Kidney (tissue), 14 donors: ENCODE measurements around the gene SH3PXD2A. TPM values are rescaled to one million over a fixed set of nuclear protein-coding genes. Genes with fewer than 3 reads are reported as not detected.

Source experiments
- DNase-seq, 5 donors: peaks; one replicate each; pipeline ENCODE4 v3.0.0-alpha.2; 2013 to 2020
- FAIRE-seq: peaks from 2 replicates; lab custom pipeline; 2012; peaks lifted over from hg19 to GRCh38; lab: Jason Lieb, UNC
- H3K27ac ChIP-seq, 2 donors: one replicate each; pipeline ENCODE4 v1.7.0; 2013; ENCODE audit warnings: low read depth in 2 of 2, low read length in 2 of 2, inconsistent platforms in 1 of 2
- H3K27me3 ChIP-seq: one replicate; pipeline ENCODE4 v1.7.1; 2013; ENCODE audit warnings: low read length, inconsistent platforms; ENCODE audit not compliant: control insufficient read depth, insufficient read depth
- H3K36me3 ChIP-seq, 3 donors: one replicate each; pipeline versions ENCODE4 v1.7.0 to v1.7.1; 2013; ENCODE audit warnings: low read length in 3 of 3, control low read depth in 1 of 3, inconsistent platforms in 1 of 3; ENCODE audit not compliant: insufficient read depth in 3 of 3, control insufficient read depth in 2 of 3
- H3K4me1 ChIP-seq, 3 donors: one replicate each; pipeline versions ENCODE4 v1.7.0 to v1.7.1; 2013; ENCODE audit warnings: low read length in 3 of 3, inconsistent platforms in 1 of 3, low read depth in 1 of 3; ENCODE audit not compliant: control insufficient read depth in 2 of 3, insufficient read depth in 2 of 3
- H3K4me3 ChIP-seq, 3 donors: one replicate each; pipeline versions ENCODE4 v1.7.0 to v1.8.1; 2013; ENCODE audit warnings: low read length in 3 of 3, control low read depth in 1 of 3, inconsistent platforms in 1 of 3
- H3K9ac ChIP-seq, 3 donors: one replicate each; pipeline versions ENCODE4 v1.7.0 to v1.7.1; 2013; ENCODE audit warnings: low read length in 3 of 3, control low read depth in 1 of 3, inconsistent platforms in 1 of 3
- H3K9me3 ChIP-seq, 3 donors: one replicate each; pipeline versions ENCODE4 v1.7.0 to v1.7.1; 2013; ENCODE audit warnings: low read length in 3 of 3, control low read depth in 1 of 3, inconsistent platforms in 1 of 3; ENCODE audit not compliant: control insufficient read depth in 2 of 3, insufficient read depth in 1 of 3
- intact Hi-C: fragments of 100-400 bp; cut with DNase I; formaldehyde crosslinking; loops from one replicate; pipeline ENCODE4 v1.11.1; 2022
- polyA plus RNA-seq: library from polyadenylated mRNA; stranded (reverse); fragments of 350-450 nt; fragmentation: Illumina TruSeq; extraction: RNeasy Lipid Tissue Mini Kit (QIAGEN cat#74804); gene quantifications from one replicate; pipeline ENCODE4 v1.2.3, GENCODE V29; 2014; ENCODE audit warnings: low read depth, low replicate concordance; ENCODE audit not compliant: insufficient read depth
- total RNA-seq: library from RNA; stranded (reverse); fragmentation: NEBNext Ultra II Directional; extraction: Animal tissue kit (Norgen Biotek cat#: 25700); gene quantifications from one replicate; pipeline ENCODE4 v1.2.1, GENCODE V29; 2021
- TF ChIP-seq, protein P1 (sequence below): IDR thresholded peaks from 3 replicates; pipeline ENCODE4 v1.5.1; 2012; ENCODE audit warnings: mild to moderate bottlenecking, moderate library complexity, borderline replicate concordance; ENCODE audit not compliant: insufficient read depth; ENCODE audit errors: extremely low read depth
- donor health status: control.
- donor health status: control.
- donor health status: control.
- donor health status: control.
- donor health status: control.
- donor health status: DM: yes; HTN: yes; CAD: no.
- donor health status: Normal renal cell carcinoma (clear cell type).

SH3PXD2A gene
- total and polyA plus RNA-seq, 2 donors from 2014 or later: 2.4 to 20.1 TPM

DNA sequence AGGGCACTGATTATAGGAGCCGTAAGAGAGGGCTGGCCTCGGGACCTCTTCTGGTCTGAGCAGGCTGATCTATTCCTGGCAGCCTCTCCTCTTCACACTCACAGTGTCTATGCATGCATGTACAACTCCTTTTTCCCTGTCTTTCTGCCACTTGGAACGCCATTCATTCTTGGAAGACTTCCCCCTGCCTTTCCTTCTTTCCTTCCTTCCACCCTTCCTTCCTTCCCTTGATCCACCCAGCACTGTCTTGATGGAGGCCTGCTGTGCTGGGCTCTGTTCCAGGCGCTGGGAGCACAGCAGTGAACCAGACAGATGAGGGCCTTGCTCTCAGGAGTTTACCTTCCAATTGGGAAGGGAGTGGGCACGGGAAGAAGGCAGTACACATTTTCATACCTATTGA is 114.8 kb downstream of the SH3PXD2A start:
- Histone ChIP-seq H3K36me3 (no peaks in the 10 kb centered on the region), H3K27ac (no peak overlapping the region), H3K27me3 (no peaks in the 10 kb centered on the region), H3K9ac (no peak overlapping the region), H3K4me3 (no peak overlapping the region), H3K9me3 (no peaks in the 10 kb centered on the region), H3K4me1 (no peaks in the 10 kb centered on the region)
- intact Hi-C loops: no loop called here
- DNase-seq (no peak), FAIRE-seq (no peak)
- TF ChIP-seq, protein P1, sequence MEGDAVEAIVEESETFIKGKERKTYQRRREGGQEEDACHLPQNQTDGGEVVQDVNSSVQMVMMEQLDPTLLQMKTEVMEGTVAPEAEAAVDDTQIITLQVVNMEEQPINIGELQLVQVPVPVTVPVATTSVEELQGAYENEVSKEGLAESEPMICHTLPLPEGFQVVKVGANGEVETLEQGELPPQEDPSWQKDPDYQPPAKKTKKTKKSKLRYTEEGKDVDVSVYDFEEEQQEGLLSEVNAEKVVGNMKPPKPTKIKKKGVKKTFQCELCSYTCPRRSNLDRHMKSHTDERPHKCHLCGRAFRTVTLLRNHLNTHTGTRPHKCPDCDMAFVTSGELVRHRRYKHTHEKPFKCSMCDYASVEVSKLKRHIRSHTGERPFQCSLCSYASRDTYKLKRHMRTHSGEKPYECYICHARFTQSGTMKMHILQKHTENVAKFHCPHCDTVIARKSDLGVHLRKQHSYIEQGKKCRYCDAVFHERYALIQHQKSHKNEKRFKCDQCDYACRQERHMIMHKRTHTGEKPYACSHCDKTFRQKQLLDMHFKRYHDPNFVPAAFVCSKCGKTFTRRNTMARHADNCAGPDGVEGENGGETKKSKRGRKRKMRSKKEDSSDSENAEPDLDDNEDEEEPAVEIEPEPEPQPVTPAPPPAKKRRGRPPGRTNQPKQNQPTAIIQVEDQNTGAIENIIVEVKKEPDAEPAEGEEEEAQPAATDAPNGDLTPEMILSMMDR: no peak

DNA sequence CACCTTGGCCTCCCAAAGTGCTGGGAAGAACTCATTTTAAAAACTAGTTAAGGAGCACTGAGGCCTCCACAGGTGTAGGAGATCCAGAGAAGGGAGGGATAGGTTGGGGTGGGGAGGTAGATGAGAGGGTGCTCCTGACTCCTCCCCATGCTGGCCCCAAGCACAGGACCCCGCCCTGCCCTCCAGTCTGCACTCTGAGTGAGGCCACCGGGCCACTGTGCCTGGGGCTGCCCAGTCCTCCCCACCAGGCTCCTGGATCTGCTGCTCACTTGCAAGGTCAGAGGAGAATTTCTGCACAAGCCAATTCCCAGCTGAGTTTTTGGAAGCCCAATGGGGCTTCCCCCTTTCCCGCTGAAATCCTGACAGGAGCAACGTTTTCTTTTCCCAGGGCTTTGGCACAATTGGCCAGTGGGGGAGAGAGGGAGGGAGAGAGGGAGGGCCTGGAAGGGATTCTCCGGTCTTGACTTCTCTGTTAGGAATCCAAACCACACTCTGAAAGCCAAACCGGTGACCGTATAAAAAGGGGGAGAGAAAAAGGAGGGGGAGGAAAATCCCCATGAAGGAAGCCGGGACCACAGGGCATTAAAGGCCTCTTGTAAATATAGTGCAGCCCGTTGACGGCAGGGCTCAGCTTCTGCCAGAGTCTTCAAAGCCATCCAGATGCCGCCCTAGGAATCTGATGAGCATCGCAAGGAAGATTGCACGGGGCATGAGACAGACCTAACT is 116.2 kb downstream of the SH3PXD2A start:
- Histone ChIP-seq H3K27me3 (no peaks in the 10 kb centered on the region), H3K27ac (no peak overlapping the region), H3K4me1 (no peaks in the 10 kb centered on the region), H3K9ac (no peak overlapping the region), H3K4me3 (no peak overlapping the region), H3K36me3 (no peaks in the 10 kb centered on the region), H3K9me3 (no peaks in the 10 kb centered on the region)
- TF ChIP-seq, protein P1: no peak
- intact Hi-C loops: no loop called here
- DNase-seq (peak in 3 of 5 donors; percentile 55 to 89 (median 80)), FAIRE-seq (no peak)

DNA sequence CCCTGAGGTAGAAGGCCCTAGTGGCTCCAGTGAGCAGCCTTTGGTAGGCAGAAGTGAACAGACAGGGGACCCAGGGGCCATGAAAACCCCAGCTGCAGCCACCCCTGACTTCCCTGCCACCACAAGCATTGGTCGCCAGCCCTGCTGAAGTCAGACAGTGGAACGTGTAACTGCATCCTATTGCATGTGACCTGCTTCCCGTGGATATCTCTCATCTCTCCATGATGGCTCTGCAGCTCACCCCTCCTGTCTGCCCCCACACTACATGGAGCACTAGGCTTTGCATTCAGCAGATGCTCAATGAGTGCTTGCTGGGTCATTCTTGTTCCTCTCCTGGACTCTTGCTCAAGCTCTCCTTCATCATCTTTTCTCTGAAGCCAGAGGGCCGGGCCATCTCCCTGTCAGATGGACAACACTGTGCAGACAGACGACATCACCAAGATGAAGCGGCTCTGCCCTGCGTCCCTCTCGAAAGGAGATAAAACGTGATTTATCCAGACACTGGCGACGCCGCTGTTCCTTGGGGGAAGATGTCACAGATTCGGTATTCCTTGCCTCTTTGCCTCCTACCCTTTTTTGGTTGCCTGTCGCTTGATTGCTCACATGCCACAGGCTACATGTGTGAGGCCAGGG is 117.5 kb downstream of the SH3PXD2A start:
- H3K27ac ChIP-seq: no peak overlapping the region
- intact Hi-C loops: no loop called here
- H3K4me1 ChIP-seq: peaks cover 0 to 3% (median 0%) of the 10 kb centered on the region in 3 donors
- FAIRE-seq (no peak), DNase-seq (peak in 1 of 5 donors; percentile 31)
- H3K4me3 ChIP-seq: no peak overlapping the region
- H3K9ac ChIP-seq: no peak overlapping the region
- TF ChIP-seq, protein P1: no peak
- H3K27me3 ChIP-seq: no peaks in the 10 kb centered on the region
- H3K36me3 ChIP-seq: no peaks in the 10 kb centered on the region
- no peaks in the 10 kb centered on the region for H3K9me3 ChIP-seq
